Left ventricle myocardium inferior (tissue), 1 donor: Measurements from ENCODE around the gene DCHS2. TPM values are rescaled to one million over a fixed set of nuclear protein-coding genes. Genes with fewer than 3 reads are reported as not detected.

ENCODE experiments used
- DNase-seq: peaks from one replicate; pipeline ENCODE4 v3.0.0-alpha.2; 2020
- H3K27ac ChIP-seq: fragments of 200-600 bp; replicated peaks from 2 replicates; pipeline ENCODE4 v1.8.0; 2021
- H3K27me3 ChIP-seq: fragments of 200-600 bp; 2 replicates; pipeline ENCODE4 v1.8.0; 2021; ENCODE audit warnings: low read depth
- H3K36me3 ChIP-seq: fragments of 200-600 bp; 2 replicates; pipeline ENCODE4 v1.8.0; 2021
- H3K4me1 ChIP-seq: fragments of 200-600 bp; 2 replicates; pipeline ENCODE4 v1.8.0; 2021
- H3K4me3 ChIP-seq: fragments of 200-600 bp; 2 replicates; pipeline ENCODE4 v1.8.0; 2021; ENCODE audit warnings: mild to moderate bottlenecking, moderate library complexity
- H3K9me3 ChIP-seq: fragments of 200-600 bp; replicated peaks from 2 replicates; pipeline ENCODE4 v1.8.0; 2021
- CTCF ChIP-seq: fragments of 200-600 bp; IDR thresholded peaks from 2 replicates; pipeline ENCODE4 v1.8.0; 2021; ENCODE audit warnings: antibody characterized with exemption, mild to moderate bottlenecking, borderline replicate concordance
- intact Hi-C: fragments of 100-400 bp; cut with micrococcal nuclease; formaldehyde crosslinking; loops from one replicate; pipeline ENCODE4 v1.11.0; 2022
- total RNA-seq: library from RNA; stranded (reverse); fragmentation: NEBNext Ultra II Directional; extraction: Animal tissue kit (Norgen Biotek cat#: 25700); gene quantifications from one replicate; pipeline ENCODE4 v1.2.1, GENCODE V29; 2021
- donor health status: DM: no; HTN: yes; CAD: no; lungs with severe emphysema.

Gene DCHS2
- total RNA-seq, 1 donor from 2014 or later: not detected

- no peak for TF ChIP-seq CTCF
- no peaks in the 10 kb centered on the region for H3K4me1 ChIP-seq
- no peak for DNase-seq
- no peaks in the 10 kb centered on the region for H3K36me3 ChIP-seq
- intact Hi-C loops: no loop called here
- no peak overlapping the region for H3K27ac ChIP-seq
- no peaks in the 10 kb centered on the region for H3K27me3 ChIP-seq
- H3K4me3 ChIP-seq: no peak overlapping the region
- peaks cover 20% of the 10 kb centered on the region for H3K9me3 ChIP-seq
Observed at GRCh38 chr4:154317201-154317999, 174.2 kb downstream of the DCHS2 start.

GRCh38 chr4:154315741-154316140, 175.9 kb downstream of the DCHS2 start:
- no peak overlapping the region for H3K27ac ChIP-seq
- no peaks in the 10 kb centered on the region for H3K4me1 ChIP-seq
- intact Hi-C loops: no loop called here
- no peaks in the 10 kb centered on the region for H3K36me3 ChIP-seq
- no peak for TF ChIP-seq CTCF
- DNase-seq: no peak
- H3K9me3 ChIP-seq: peaks cover 20% of the 10 kb centered on the region
- no peaks in the 10 kb centered on the region for H3K27me3 ChIP-seq
- no peak overlapping the region for H3K4me3 ChIP-seq

- Histone ChIP-seq H3K36me3 (no peaks in the 10 kb centered on the region), H3K4me1 (no peaks in the 10 kb centered on the region), H3K9me3 (peaks cover 14% of the 10 kb centered on the region), H3K27me3 (no peaks in the 10 kb centered on the region), H3K27ac (no peak overlapping the region), H3K4me3 (no peak overlapping the region)
- no peak for DNase-seq
- intact Hi-C loops: no loop called here
- TF ChIP-seq CTCF: no peak
Observed at GRCh38 chr4:154314248-154314647, 177.4 kb downstream of the DCHS2 start.

GRCh38 chr4:154313004-154313585, 178.5 kb downstream of the DCHS2 start:
- intact Hi-C loops: no loop called here
- no peaks in the 10 kb centered on the region for H3K27me3 ChIP-seq
- peaks cover 6% of the 10 kb centered on the region for H3K9me3 ChIP-seq

GRCh38 chr4:154312246-154312645, 179.4 kb downstream of the DCHS2 start:
- H3K4me1 ChIP-seq: no peaks in the 10 kb centered on the region
- TF ChIP-seq CTCF: no peak
- DNase-seq: no peak
- H3K36me3 ChIP-seq: no peaks in the 10 kb centered on the region
- H3K9me3 ChIP-seq: peaks cover 7% of the 10 kb centered on the region
- no peak overlapping the region for H3K27ac ChIP-seq
- H3K27me3 ChIP-seq: no peaks in the 10 kb centered on the region
- intact Hi-C loops: no loop called here
- no peak overlapping the region for H3K4me3 ChIP-seq

More at GRCh38 chr4:154313004-154313585, 178.5 kb downstream of the DCHS2 start:
- Histone ChIP-seq H3K27ac (no peak overlapping the region), H3K4me3 (no peak overlapping the region), H3K4me1 (no peaks in the 10 kb centered on the region), H3K36me3 (no peaks in the 10 kb centered on the region)
- DNase-seq: no peak
- TF ChIP-seq CTCF: no peak
